ENCODE measurements around the gene IL37. TPM values are rescaled to one million over a fixed set of nuclear protein-coding genes. Genes with fewer than 3 reads are reported as not detected.

Gene IL37
- total and polyA plus RNA-seq, 5 experiments from 2014 or later = not detected

DNA sequence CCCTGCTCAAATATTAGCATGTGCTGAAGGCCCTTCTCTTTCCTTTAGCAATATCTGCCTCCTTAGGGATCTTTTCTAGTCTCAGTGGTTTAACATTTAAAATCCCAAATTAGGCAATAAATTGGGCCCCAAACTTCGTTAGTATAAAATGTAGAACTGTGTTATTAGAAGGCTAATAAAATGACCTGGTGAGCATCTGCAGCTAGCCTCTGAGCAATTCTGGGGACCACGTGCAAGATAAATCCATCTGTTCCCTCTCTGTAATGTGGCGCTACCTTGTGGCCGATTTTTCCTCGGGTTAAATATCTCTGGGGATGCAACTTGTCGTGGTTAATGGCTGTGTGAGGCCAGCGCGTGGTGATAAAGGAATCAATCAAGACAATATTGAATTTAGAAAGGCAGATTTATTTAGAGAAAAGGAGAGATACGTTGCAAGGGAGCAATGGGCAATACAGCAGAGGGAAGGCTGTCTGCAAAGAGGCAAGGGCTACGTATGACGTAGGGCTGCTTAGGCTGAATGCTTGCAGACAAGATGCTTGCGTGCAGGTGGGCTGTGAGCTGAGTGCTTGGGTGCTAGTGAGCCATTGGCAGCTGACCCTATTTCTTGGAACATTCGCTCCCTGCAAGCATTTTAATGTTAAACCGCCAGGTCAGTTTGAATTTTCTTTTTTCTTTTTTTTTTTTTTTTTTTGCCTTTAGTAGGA lies 48.3 kb downstream of the IL37 start:
- no peak for ATAC-seq
- no peaks in the 10 kb centered on the region for H3K4me1 Mint-ChIP-seq
- POLR2A ChIA-PET = interaction anchor here (0.6 kb wide), 1 partner anchor 95 kb away, joined by 3 read pairs; no protein-coding TSS in a partner anchor
- DNase-seq = peak in 1 of 10 donors; percentile 6
- no peaks in the 10 kb centered on the region for H3K9me3 Mint-ChIP-seq
- no peak overlapping the region for H3K27ac Mint-ChIP-seq
- H3K27me3 Mint-ChIP-seq = no peaks in the 10 kb centered on the region
- H3K36me3 Mint-ChIP-seq = no peaks in the 10 kb centered on the region
- H3K4me3 Mint-ChIP-seq = no peak overlapping the region

DNA sequence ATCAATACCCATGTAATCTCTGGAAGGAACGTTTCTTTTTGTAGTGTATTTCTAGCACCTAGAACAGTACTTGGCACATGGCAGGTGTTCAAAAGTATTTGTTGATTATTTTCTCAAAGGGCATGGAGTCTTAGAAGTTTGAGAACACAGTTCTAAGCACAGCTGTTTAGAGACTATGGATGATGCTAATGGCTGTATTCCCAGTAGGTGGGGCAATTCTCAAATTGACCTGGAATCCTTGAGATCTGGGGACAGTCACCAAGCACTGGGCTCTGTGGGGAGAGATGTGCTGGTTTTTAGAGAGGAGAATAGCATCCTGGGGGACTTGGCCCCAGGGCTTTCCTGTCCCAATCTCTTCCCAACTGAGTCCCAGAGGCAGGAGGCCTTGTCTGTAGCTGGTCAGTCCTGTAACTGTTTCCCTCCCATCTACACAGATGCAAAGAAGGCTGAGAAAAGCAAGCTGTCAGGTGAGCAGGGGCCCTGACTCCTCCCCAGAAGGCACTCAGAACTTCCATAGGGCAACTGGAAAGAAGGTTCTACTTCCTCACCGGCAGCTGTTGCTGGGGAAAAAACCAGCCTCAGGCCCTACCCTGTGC lies 49.4 kb downstream of the IL37 start:
- Mint-ChIP-seq H3K27me3 (no peaks in the 10 kb centered on the region), H3K4me1 (no peaks in the 10 kb centered on the region), H3K9me3 (no peaks in the 10 kb centered on the region), H3K27ac (peak overlapping the region in 1 of 10 donors; percentile 30), H3K36me3 (no peaks in the 10 kb centered on the region), H3K4me3 (no peak overlapping the region)
- DNase-seq (no peak), ATAC-seq (no peak)
- POLR2A ChIA-PET = no interaction called here

DNA sequence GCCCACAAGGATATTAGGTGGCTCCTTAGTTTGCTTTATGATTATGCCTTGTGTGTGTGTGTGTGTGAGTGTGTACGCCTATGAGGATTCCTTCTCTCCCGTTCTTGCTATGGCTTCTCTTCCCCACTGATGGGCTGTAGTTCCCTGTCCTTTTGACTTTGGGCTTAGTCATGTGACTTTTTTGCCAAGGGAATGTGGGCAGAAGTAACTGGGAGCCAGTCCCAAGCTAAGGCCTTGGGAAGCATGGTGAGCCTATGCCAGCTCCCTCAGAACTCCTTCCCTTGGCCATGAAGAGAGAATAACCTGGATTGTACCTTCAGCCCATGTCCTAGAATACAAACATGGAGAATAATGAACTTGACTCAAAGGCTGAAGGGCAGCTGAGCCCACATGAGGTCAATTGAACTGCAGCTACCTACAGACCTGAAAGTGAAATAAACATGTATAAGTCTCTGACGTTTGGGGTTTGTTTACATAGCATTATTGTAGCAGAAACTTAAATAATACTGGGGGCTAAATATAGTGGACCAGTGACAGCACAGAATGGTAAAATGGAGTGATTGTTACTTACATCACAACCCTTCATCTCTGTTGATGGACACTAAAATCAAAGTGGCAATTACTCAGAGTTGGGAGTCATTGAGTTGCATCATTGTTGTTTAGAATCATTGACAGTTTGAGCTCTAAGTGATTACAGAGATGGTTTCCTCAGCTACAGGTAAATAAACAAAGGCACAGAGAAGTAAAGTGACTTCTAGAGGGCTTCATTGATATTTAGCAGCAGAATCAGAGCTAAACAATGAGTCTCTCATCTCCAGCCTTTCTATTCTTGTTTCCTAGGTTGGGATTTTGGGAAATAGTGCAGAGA lies 51.6 kb downstream of the IL37 start:
- H3K4me1 Mint-ChIP-seq = no peaks in the 10 kb centered on the region
- no peaks in the 10 kb centered on the region for H3K36me3 Mint-ChIP-seq
- ATAC-seq (no peak), DNase-seq (no peak)
- no peak overlapping the region for H3K27ac Mint-ChIP-seq
- no peaks in the 10 kb centered on the region for H3K27me3 Mint-ChIP-seq
- no peak overlapping the region for H3K4me3 Mint-ChIP-seq
- POLR2A ChIA-PET = no interaction called here
- H3K9me3 Mint-ChIP-seq = no peaks in the 10 kb centered on the region

DNA sequence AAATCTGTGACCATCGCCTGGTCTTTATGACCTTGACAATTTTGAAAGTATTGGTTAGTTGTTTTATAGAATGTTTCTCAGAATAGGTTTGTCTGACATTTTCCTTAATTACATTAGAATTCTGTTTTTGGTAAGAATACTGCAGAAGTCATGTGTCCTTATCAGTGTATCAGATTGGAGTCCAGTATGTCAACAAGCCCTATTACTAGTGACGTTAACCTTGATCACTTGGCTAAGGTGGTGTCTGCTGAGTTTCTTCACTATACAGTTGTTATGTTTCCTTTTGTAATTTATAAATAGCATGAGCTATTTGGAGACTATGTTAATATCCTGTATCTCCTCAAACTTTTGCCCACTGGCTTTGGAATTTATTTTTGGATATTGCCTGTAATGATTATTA lies 56.1 kb downstream of the IL37 start:
- POLR2A ChIA-PET = interaction anchor here (0.9 kb wide), 1 partner anchor 19 kb away, joined by 3 read pairs; no protein-coding TSS in a partner anchor
- peaks cover 0 to 19% (median 3%) of the 10 kb centered on the region in 9 donors for H3K9me3 Mint-ChIP-seq
- ATAC-seq (no peak), DNase-seq (no peak)
- H3K36me3 Mint-ChIP-seq = peaks cover 0 to 7% (median 6%) of the 10 kb centered on the region in 3 donors
- no peak overlapping the region for H3K4me3 Mint-ChIP-seq
- no peak overlapping the region for H3K27ac Mint-ChIP-seq
- H3K4me1 Mint-ChIP-seq = peaks cover 1 to 10% (median 8%) of the 10 kb centered on the region in 4 donors
- no peaks in the 10 kb centered on the region for H3K27me3 Mint-ChIP-seq

Other genes starting within 250 kb of the IL37 start
- gene NT5DC4, start 190.1 kb upstream of the IL37 start, total RNA-seq = not detected
- not detected for gene NT5DC4, start 190.1 kb upstream of the IL37 start, polyA plus RNA-seq
- gene CKAP2L, start 146.6 kb upstream of the IL37 start, total RNA-seq = not detected
- not detected for gene CKAP2L, start 146.6 kb upstream of the IL37 start, polyA plus RNA-seq
- not detected for gene IL1A, start 126.7 kb upstream of the IL37 start, total RNA-seq
- not detected for gene IL1A, start 126.7 kb upstream of the IL37 start, polyA plus RNA-seq
- not detected for gene IL1B, start 74.4 kb upstream of the IL37 start, total RNA-seq
- not detected for gene IL1B, start 74.4 kb upstream of the IL37 start, polyA plus RNA-seq
- not detected for gene IL36G, start 66.8 kb downstream of the IL37 start, total RNA-seq
- not detected for gene IL36G, start 66.8 kb downstream of the IL37 start, polyA plus RNA-seq
- gene IL36A, start 94.3 kb downstream of the IL37 start, total RNA-seq = 1 to 10 TPM; 1.2 to 2.1 TPM
- under 1 TPM in 2 of 3 donors, not detected in 1; 0.25 to 0.47 TPM for gene IL36A, start 94.3 kb downstream of the IL37 start, polyA plus RNA-seq
- not detected for gene IL36B, start 141.7 kb downstream of the IL37 start, total RNA-seq
- gene IL36B, start 141.7 kb downstream of the IL37 start, polyA plus RNA-seq = not detected
- not detected for gene IL36RN, start 148.0 kb downstream of the IL37 start, total RNA-seq
- not detected for gene IL36RN, start 148.0 kb downstream of the IL37 start, polyA plus RNA-seq
- not detected for gene IL1F10, start 156.8 kb downstream of the IL37 start, total RNA-seq
- gene IL1F10, start 156.8 kb downstream of the IL37 start, polyA plus RNA-seq = not detected
- gene IL1RN, start 216.4 kb downstream of the IL37 start, total RNA-seq = 1 to 10 TPM in 1 of 2 experiments, not detected in 1; 1.2 TPM
- gene IL1RN, start 216.4 kb downstream of the IL37 start, polyA plus RNA-seq = not detected